Aorta (tissue), 5 donors: Measurements from ENCODE around the gene MMP21. TPM values are rescaled to one million over a fixed set of nuclear protein-coding genes. Genes with fewer than 3 reads are reported as not detected.

Source experiments
- ATAC-seq: fragments of 200-7000 bp; cut with Tn5 transposase; one replicate; pipeline ENCODE4 v1.9.1; 2022; ENCODE audit warnings: moderate library complexity; ENCODE audit not compliant: low FRiP score
- DNase-seq, 2 donors: peaks; one replicate each; pipeline ENCODE4 v3.0.0-alpha.2; 2020
- H3K27ac ChIP-seq, 2 donors: one replicate each; pipeline ENCODE4 v1.5.1; 2013; ENCODE audit warnings: low read length in 2 of 2, mild to moderate bottlenecking in 2 of 2, moderate library complexity in 2 of 2, control low read depth in 1 of 2, inconsistent platforms in 1 of 2, low read depth in 1 of 2
- H3K27me3 ChIP-seq, 2 donors: one replicate each; pipeline ENCODE4 v1.6.1; 2013; ENCODE audit warnings: control low read depth in 1 of 2, low read length in 1 of 2, mild to moderate bottlenecking in 1 of 2, moderate library complexity in 1 of 2; ENCODE audit not compliant: insufficient read depth in 2 of 2, control insufficient read depth in 1 of 2
- H3K36me3 ChIP-seq, 2 donors: one replicate each; pipeline ENCODE4 v1.6.1; 2013; ENCODE audit warnings: control low read depth in 1 of 2, low read length in 1 of 2, mild to moderate bottlenecking in 1 of 2; ENCODE audit not compliant: insufficient read depth in 2 of 2, control insufficient read depth in 1 of 2
- H3K4me1 ChIP-seq, 2 donors: one replicate each; pipeline ENCODE4 v1.6.1; 2013; ENCODE audit warnings: low read length in 2 of 2, control low read depth in 1 of 2, mild to moderate bottlenecking in 1 of 2, moderate library complexity in 1 of 2; ENCODE audit not compliant: insufficient read depth in 2 of 2, control insufficient read depth in 1 of 2
- H3K4me3 ChIP-seq, 2 donors: one replicate each; pipeline ENCODE4 v1.5.1; 2013; ENCODE audit warnings: low read length in 2 of 2, control low read depth in 1 of 2, mild to moderate bottlenecking in 1 of 2
- H3K9me3 ChIP-seq: one replicate; pipeline ENCODE4 v1.6.1; 2013; ENCODE audit warnings: mild to moderate bottlenecking, low read length; ENCODE audit not compliant: control insufficient read depth
- WGBS, 2 donors: extraction: QIAGEN DNeasy Blood & Tissue Kit; methylation state at CpG; one replicate each; pipeline ENCODE4 v1.1.7; 2013; 5-methylcytosine and 5-hydroxymethylcytosine counted together
- intact Hi-C, 2 donors: fragments of 100-400 bp; cut with DNase I; formaldehyde crosslinking; loops; one replicate each; pipeline versions ENCODE4 v1.14.2 to v1.15.0; 2022
- polyA plus RNA-seq, 2 donors: library from polyadenylated mRNA; stranded (reverse); fragments of 200-250 nt; gene quantifications; one replicate each; pipeline ENCODE4 v1.2.3, GENCODE V29; 2013
- total RNA-seq, 2 donors: library from RNA; stranded (reverse); fragmentation: NEBNext Ultra II Directional; extraction: Animal tissue kit (Norgen Biotek cat#: 25700); gene quantifications; one replicate each; pipeline ENCODE4 v1.2.1, GENCODE V29; 2021
- donor health status: healthy with polysubstance abuse.
- donor health status: Bipolar disorder and iron deficiency.
- donor health status: DM: no; HTN: no; CAD: no.
- donor health status: DM: no; HTN: no; CAD: no.
- donor health status: DM: yes; HTN: yes; CAD: no.

Gene MMP21
- total and polyA plus RNA-seq, 4 donors: 0.16 to 0.33 TPM; not detected in 2

GRCh38 chr10:125797424-125797823 lies 21.8 kb upstream of the MMP21 start:
- H3K27me3 ChIP-seq: no peaks in the 10 kb centered on the region
- intact Hi-C loops: no loop called here

DNA sequence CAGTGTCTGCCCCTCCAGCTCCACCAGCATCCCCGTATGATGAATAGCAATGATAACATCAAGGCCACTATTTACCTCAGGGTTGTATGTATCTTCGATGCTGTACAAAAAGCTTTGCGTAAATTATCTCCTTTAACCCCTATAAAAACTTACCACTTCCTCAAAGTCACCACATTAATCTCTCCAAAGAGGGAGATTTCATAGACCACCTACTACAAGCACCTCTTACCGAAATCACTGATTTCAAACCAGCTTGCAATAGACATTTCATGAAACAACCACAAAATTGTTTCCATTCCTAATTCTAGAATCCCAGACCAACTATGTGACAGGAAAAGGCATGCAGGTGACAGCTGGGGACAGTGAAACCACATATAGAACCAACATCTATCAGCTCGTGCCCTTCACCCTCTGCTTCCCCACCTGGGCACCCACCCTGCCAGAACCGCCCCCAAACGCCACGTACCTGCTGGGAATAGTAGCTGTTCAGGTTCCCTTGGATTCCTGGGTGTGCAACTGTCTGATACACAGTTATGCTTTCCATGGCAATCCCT lies 20.1 kb upstream of the MMP21 start:
- intact Hi-C loops: no loop called here
- H3K4me3 ChIP-seq: no peak overlapping the region
- no peaks in the 10 kb centered on the region for H3K27me3 ChIP-seq
- 81 to 87% methylated on average over 8 of the region's 8 CpGs for WGBS, 2 donors
- no peaks in the 10 kb centered on the region for H3K9me3 ChIP-seq
- H3K27ac ChIP-seq: no peak overlapping the region
- H3K4me1 ChIP-seq: no peaks in the 10 kb centered on the region
- DNase-seq (no peak), ATAC-seq (no peak)
- peaks cover 0 to 11% of the 10 kb centered on the region in 2 donors for H3K36me3 ChIP-seq

More at GRCh38 chr10:125797424-125797823, 21.8 kb upstream of the MMP21 start:
- ATAC-seq (no peak), DNase-seq (no peak)
- no peak overlapping the region for H3K4me3 ChIP-seq
- WGBS, 2 donors: 89 to 91% methylated on average over 8 of the region's 8 CpGs
- H3K36me3 ChIP-seq: peaks cover 0 to 10% of the 10 kb centered on the region in 2 donors
- H3K27ac ChIP-seq: no peak overlapping the region
- no peaks in the 10 kb centered on the region for H3K9me3 ChIP-seq
- no peaks in the 10 kb centered on the region for H3K4me1 ChIP-seq

- no peaks in the 10 kb centered on the region for H3K4me1 ChIP-seq
- 71 to 77% methylated on average over 2 of the region's 2 CpGs for WGBS, 2 donors
- DNase-seq (no peak), ATAC-seq (peak; percentile 6)
- intact Hi-C loops: no loop called here
- peaks cover 0 to 11% of the 10 kb centered on the region in 2 donors for H3K36me3 ChIP-seq
- H3K4me3 ChIP-seq: no peak overlapping the region
- no peak overlapping the region for H3K27ac ChIP-seq
- H3K9me3 ChIP-seq: no peaks in the 10 kb centered on the region
- no peaks in the 10 kb centered on the region for H3K27me3 ChIP-seq
Observed at GRCh38 chr10:125795128-125795527, 19.5 kb upstream of the MMP21 start.

DNA sequence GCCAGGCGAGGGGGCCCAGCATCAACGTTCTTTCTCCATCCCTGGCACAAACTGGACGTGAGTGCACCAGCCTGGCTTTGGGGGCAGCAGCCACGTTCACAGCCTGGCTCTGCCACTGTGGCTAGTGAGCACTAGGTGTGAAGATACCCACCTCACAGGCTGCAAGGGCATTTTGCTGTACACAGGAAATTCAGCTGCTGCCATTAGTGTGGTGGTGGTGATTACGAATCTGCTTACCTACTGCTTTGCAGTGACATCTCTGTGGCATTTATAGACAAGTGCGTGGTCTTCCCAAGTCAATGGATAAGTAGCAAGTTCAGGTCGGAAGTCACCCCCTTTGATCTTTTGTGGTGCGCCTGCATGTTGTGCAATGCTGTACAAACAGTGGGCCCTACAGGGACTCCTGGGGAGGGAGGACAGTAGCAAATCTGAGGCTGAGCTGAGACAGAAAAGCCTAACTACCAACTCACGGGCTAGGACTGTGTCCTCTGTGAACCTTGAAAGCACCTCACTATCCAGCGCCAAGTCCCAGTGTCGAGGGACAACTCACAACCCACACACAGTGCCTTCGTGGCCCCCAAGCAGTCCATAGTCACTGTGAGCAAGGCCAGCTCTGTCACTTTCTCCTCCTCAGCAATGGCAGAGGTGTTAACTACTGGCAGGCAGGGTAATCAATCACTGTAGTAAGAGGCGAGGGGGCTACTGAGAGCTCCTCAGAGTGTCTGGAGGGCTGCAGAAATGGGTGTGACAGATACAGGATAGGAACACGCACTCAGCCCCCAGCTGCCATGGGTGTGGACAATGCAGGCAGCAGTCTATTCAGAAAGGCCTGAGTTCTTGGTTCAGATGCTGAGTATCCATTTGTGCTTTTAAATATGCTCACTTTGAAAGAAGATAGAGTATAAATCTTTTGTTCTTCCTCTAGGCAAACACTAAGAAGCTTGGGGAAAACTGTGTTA lies 17.0 kb upstream of the MMP21 start:
- DNase-seq (no peak), ATAC-seq (no peak)
- intact Hi-C loops: no loop called here
- 78 to 84% methylated on average over 14 of the region's 14 CpGs for WGBS, 2 donors
- no peaks in the 10 kb centered on the region for H3K27me3 ChIP-seq
- H3K36me3 ChIP-seq: peaks cover 0 to 11% of the 10 kb centered on the region in 2 donors
- H3K4me3 ChIP-seq: no peak overlapping the region
- no peak overlapping the region for H3K27ac ChIP-seq
- H3K4me1 ChIP-seq: no peaks in the 10 kb centered on the region
- H3K9me3 ChIP-seq: no peaks in the 10 kb centered on the region

DNA sequence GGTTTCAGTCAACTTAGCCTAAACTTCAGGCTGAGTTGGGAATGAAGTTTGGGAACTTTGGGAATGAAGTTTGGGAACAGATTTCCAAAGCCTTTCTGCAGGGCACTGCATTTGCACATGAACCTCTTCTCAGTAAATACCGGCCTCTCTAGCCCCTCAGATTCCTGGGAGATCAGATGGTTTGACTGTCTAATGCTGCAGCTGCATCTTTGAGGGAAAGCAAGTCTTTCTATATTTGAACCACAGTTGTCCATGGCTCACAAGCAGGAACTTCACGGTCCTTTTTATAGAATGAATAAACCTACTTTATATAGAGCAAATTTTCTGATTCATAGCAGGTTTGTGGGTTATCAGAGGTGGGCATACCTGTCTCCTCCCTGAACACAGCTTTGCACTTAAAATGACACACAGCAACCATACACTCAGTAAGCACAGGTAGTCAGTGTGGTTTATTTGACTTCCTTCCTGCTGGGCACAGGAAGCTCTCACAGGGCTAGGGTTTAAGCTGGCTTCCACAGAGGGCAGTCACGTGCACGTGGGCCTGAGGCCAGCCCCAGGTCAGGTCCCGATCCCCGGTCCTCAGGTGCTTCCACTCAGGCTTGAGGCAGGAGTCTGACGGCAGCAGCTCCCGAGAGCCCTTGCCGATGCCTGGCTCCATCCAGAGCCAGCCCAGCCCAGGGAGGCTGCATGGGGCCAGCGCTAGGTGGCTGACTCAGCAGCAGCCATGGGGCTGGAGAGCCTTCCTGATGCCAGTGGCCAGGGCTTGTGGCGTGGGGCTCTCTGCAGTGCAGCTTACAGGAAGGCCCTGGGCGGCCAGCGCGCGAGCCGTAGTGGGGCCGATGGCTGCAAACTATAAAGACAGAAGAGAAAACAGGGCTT lies 12.8 kb upstream of the MMP21 start:
- Histone ChIP-seq H3K4me3 (no peak overlapping the region), H3K27me3 (no peaks in the 10 kb centered on the region), H3K4me1 (no peaks in the 10 kb centered on the region), H3K36me3 (peaks cover 0 to 4% of the 10 kb centered on the region in 2 donors), H3K9me3 (no peaks in the 10 kb centered on the region), H3K27ac (no peak overlapping the region)
- ATAC-seq (peak; percentile 13), DNase-seq (no peak)
- 88 to 90% methylated on average over 17 of the region's 17 CpGs for WGBS, 2 donors
- intact Hi-C loops: no loop called here

DNA sequence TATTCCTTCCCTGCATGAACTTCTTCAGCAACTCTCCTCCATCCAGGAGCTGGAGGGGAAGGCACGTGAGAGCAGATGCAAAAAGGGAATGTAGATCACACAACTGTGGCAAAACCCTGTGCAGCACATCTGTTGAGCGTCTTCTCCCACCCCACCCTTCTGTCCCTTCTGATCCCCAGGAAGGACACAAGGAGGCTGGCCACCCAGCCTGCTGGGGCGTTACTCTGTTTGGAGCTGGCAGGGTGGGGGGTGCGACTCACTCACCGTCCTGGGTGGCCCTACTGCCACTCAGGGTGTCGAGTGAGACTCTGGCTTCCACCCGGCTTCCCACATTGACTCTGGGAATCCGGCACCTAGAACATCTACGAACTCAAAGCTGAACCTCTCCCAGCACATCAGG lies 10.2 kb upstream of the MMP21 start:
- Histone ChIP-seq H3K4me1 (no peaks in the 10 kb centered on the region), H3K9me3 (no peaks in the 10 kb centered on the region), H3K27ac (no peak overlapping the region), H3K27me3 (no peaks in the 10 kb centered on the region), H3K36me3 (no peaks in the 10 kb centered on the region), H3K4me3 (no peak overlapping the region)
- DNase-seq: no peak
- no peak for ATAC-seq
- WGBS, 2 donors: 69 to 79% methylated on average over 9 of the region's 9 CpGs
- intact Hi-C loops: no loop called here

DNA sequence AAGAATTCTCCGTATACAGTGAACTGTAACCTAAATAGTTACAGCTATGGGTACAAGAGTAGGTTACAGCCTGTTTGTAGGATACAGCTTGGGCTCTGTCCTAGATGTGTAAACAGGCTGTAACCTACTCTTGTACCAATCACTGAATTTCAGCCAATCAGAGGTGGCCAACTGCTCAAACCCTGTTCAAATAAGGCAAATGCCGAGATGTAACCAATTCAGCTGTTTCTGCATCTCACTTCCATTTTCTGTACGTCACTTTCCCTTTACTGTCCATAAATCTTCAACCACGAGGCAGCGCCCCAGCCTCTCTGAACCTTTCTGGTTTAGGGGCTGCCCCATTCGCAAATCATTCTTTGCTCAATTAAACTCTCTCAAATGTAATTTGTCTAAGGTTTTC lies 8.3 kb upstream of the MMP21 start:
- no peak for ATAC-seq
- 68 to 77% methylated on average over 6 of the region's 6 CpGs for WGBS, 2 donors
- Histone ChIP-seq H3K27me3 (no peaks in the 10 kb centered on the region), H3K4me3 (no peak overlapping the region), H3K27ac (no peak overlapping the region), H3K4me1 (no peaks in the 10 kb centered on the region), H3K9me3 (no peaks in the 10 kb centered on the region), H3K36me3 (no peaks in the 10 kb centered on the region)
- no peak for DNase-seq
- intact Hi-C loops: no loop called here

DNA sequence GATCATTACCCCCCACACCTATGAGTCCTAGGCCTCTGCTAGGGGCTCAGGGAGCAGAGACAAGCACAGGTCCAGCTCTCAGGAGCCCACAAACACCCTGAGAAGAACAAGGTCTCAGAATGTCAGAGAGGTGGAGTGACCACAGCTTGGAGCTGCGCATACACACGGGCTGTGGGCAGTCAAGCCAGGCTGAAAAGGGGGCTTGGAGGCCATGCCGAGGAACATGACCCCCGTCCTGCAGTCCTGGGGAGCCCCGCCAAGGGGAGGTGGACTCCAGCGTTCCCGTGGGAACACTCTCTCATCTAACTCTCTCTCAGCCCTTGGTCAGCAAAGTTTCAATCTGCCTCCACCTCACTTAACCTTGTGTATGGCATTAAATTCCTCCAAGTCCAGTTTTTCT lies 7.8 kb upstream of the MMP21 start:
- ATAC-seq: no peak
- intact Hi-C loops: no loop called here

More for the DNA sequence above, 7.8 kb upstream of the MMP21 start:
- Histone ChIP-seq H3K9me3 (no peaks in the 10 kb centered on the region), H3K36me3 (no peaks in the 10 kb centered on the region), H3K4me1 (no peaks in the 10 kb centered on the region), H3K4me3 (no peak overlapping the region), H3K27me3 (no peaks in the 10 kb centered on the region), H3K27ac (no peak overlapping the region)
- DNase-seq: peak in 1 of 2 donors; percentile 16
- 83 to 87% methylated on average over 7 of the region's 7 CpGs for WGBS, 2 donors
